ENCODE data around the gene CARD19. TPM values are rescaled to one million over a fixed set of nuclear protein-coding genes. Genes with fewer than 3 reads are reported as not detected.

The CARD19 gene
- total RNA-seq, 2 donors from 2014 or later, result 16.4 to 21.9 TPM

DNA sequence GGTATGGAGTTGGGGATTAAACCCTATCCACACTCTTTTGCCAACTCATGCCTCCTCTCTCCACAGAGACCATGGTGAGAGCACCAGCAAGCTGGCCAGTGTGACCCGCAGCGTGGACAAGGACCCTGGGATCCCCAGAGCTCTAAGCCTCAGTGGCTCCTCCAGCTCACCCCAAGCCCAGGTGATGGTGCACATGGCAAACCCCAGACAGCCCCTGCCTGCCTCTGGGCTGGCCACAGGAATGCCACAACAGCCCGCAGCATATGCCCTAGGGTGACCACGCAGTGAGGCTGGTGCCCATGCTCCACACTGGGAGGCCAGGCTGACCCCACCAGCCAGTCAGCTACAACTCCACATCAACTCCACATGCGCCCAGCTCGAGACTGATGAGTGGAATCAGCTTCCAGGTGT lies 11.5 kb upstream of the CARD19 start:
- peak; percentile 28 for DNase-seq
- 93 to 100% methylated on average over 2 to 6 of the region's 6 CpGs for WGBS, 2 experiments (ENCODE audit: insufficient coverage in 1 of 2, insufficient read length in 1 of 2)
- TF ChIP-seq CTCF (conservative IDR thresholded peaks at IDR 0.05), result no peak

DNA sequence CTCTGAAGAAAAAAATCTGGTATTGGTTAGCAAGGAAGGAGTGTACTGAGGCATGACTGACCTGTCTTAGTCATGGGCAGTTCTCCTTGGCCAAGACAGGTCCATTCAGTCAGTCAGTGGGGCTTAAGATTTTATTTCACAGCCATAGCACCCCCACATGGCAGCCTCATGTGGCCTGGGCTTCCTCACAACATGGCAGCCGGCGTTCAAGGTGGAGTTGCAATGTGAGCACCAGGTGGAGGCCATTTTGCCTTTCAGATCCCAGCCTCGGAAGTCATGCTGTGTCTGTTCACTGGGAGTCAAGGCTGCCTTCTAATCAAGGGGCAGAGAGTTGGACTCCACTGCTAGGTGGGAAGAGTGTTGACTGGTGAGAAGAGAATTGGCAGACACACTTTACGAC lies 10.3 kb upstream of the CARD19 start:
- no peak overlapping the region for H3K4me3 Mint-ChIP-seq
- peaks cover 7% of the 10 kb centered on the region for H3K9me3 Mint-ChIP-seq
- no peak overlapping the region for H3K4me3 ChIP-seq (ENCODE audit: low read length)
- H3K27ac Mint-ChIP-seq, result no peak overlapping the region
- no peaks in the 10 kb centered on the region for H3K4me1 ChIP-seq (ENCODE audit: control insufficient read depth, insufficient read depth, low read length)
- no peak overlapping the region for H3K9ac ChIP-seq (ENCODE audit: extremely low read depth, low read length, poor library complexity, severe bottlenecking)
- no peak for TF ChIP-seq CTCF (conservative IDR thresholded peaks at IDR 0.05)
- H3K27me3 Mint-ChIP-seq (ENCODE audit: insufficient read depth), result no peaks in the 10 kb centered on the region
- 91 to 100% methylated on average over 3 to 4 of the region's 4 CpGs for WGBS, 2 experiments (ENCODE audit: insufficient coverage in 1 of 2, insufficient read length in 1 of 2)
- no peak overlapping the region for H3K27ac ChIP-seq (ENCODE audit: low read depth, low read length)
- DNase-seq, result peak; percentile 41
- H3K36me3 ChIP-seq (ENCODE audit: control insufficient read depth, insufficient read depth, low read length), result no peaks in the 10 kb centered on the region
- no peaks in the 10 kb centered on the region for H3K4me1 Mint-ChIP-seq
- peaks cover 11% of the 10 kb centered on the region for H3K36me3 Mint-ChIP-seq (ENCODE audit: low read depth)
- peaks cover 4% of the 10 kb centered on the region for H3K9me3 ChIP-seq (ENCODE audit: control insufficient read depth, low read length)
- H3K27me3 ChIP-seq (ENCODE audit: control insufficient read depth, insufficient read depth, low read length, poor library complexity, severe bottlenecking), result no peaks in the 10 kb centered on the region

More for the DNA sequence above, 11.5 kb upstream of the CARD19 start:
- H3K4me1 ChIP-seq (ENCODE audit: control insufficient read depth, insufficient read depth, low read length), result no peaks in the 10 kb centered on the region
- Mint-ChIP-seq H3K4me3 (no peak overlapping the region), H3K36me3 (ENCODE audit: low read depth) (peaks cover 11% of the 10 kb centered on the region), H3K27me3 (ENCODE audit: insufficient read depth) (no peaks in the 10 kb centered on the region), H3K27ac (no peak overlapping the region), H3K9me3 (peaks cover 7% of the 10 kb centered on the region), H3K4me1 (no peaks in the 10 kb centered on the region)
- H3K4me3 ChIP-seq (ENCODE audit: low read length), result no peak overlapping the region
- no peak overlapping the region for H3K9ac ChIP-seq (ENCODE audit: extremely low read depth, low read length, poor library complexity, severe bottlenecking)
- H3K27me3 ChIP-seq (ENCODE audit: control insufficient read depth, insufficient read depth, low read length, poor library complexity, severe bottlenecking), result no peaks in the 10 kb centered on the region
- H3K9me3 ChIP-seq (ENCODE audit: control insufficient read depth, low read length), result peaks cover 4% of the 10 kb centered on the region
- H3K36me3 ChIP-seq (ENCODE audit: control insufficient read depth, insufficient read depth, low read length), result no peaks in the 10 kb centered on the region
- H3K27ac ChIP-seq (ENCODE audit: low read depth, low read length), result no peak overlapping the region

DNA sequence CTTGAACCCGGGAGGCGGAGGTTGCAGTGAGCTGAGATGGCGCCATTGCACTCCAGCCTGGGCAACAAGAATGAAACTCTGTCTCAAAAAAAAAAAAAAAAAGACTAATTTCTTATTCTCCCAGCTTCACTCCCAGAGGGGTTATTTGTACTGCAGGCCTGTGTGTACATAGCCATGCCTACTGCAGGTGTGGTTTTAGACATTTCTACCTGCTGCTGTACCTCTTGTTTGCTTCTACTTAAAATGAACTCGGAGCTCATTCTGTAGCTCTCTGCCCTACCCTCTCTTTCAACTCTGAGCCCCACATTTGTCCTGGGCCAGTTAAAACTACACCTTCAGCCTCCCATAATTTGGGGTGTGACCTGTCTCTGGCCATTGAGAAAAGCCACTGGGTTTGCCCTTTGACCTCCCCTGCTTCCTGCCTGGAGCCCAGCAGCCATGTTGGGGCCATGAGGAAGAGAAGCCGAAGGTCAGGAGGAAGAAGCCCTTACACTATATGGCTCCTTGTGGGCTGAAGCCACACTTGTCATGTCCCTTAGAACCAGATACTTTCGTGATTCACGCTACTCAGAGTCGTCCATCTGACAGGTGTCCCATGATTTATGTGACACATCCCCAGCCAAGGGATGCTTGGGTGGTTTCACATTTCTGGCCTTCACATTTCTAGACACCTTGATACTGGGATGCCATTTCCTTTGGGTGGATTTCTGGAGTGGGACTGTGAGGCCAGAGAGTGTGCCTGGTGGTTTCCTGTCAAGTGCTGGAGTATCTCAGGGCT lies 9.4 kb upstream of the CARD19 start:
- 95 to 98% methylated on average over 7 to 8 of the region's 8 CpGs for WGBS, 2 experiments (ENCODE audit: insufficient coverage in 1 of 2, insufficient read length in 1 of 2)
- Histone ChIP-seq H3K27ac (ENCODE audit: low read depth, low read length) (no peak overlapping the region), H3K27me3 (ENCODE audit: control insufficient read depth, insufficient read depth, low read length, poor library complexity, severe bottlenecking) (no peaks in the 10 kb centered on the region), H3K9ac (ENCODE audit: extremely low read depth, low read length, poor library complexity, severe bottlenecking) (no peak overlapping the region), H3K4me3 (ENCODE audit: low read length) (no peak overlapping the region), H3K4me1 (ENCODE audit: control insufficient read depth, insufficient read depth, low read length) (no peaks in the 10 kb centered on the region), H3K36me3 (ENCODE audit: control insufficient read depth, insufficient read depth, low read length) (no peaks in the 10 kb centered on the region), H3K9me3 (ENCODE audit: control insufficient read depth, low read length) (peaks cover 4% of the 10 kb centered on the region)
- peaks cover 11% of the 10 kb centered on the region for H3K36me3 Mint-ChIP-seq (ENCODE audit: low read depth)
- H3K4me3 Mint-ChIP-seq, result no peak overlapping the region
- no peaks in the 10 kb centered on the region for H3K4me1 Mint-ChIP-seq
- peak; percentile 16 for DNase-seq
- no peaks in the 10 kb centered on the region for H3K27me3 Mint-ChIP-seq (ENCODE audit: insufficient read depth)
- no peak overlapping the region for H3K27ac Mint-ChIP-seq
- H3K9me3 Mint-ChIP-seq, result peaks cover 7% of the 10 kb centered on the region
- no peak for TF ChIP-seq CTCF (conservative IDR thresholded peaks at IDR 0.05)
